OCI-M2 (cell line): ENCODE measurements around the gene CASP6.

ENCODE experiments used
- DNase-seq: peaks from one replicate; lab custom pipeline; 2025; ENCODE audit not compliant: unreplicated experiment; lab: John Stamatoyannopoulos, UW

CASP6 gene

GRCh38 chr4:109673303-109673702, 29.9 kb downstream of the CASP6 start:
- no peak for DNase-seq

GRCh38 chr4:109672169-109672930, 30.9 kb downstream of the CASP6 start:
- no peak for DNase-seq

- no peak for DNase-seq
Observed at GRCh38 chr4:109671350-109671749, 31.9 kb downstream of the CASP6 start.

- DNase-seq = no peak
Observed at GRCh38 chr4:109665783-109666485, 37.3 kb downstream of the CASP6 start.

- no peak for DNase-seq
Observed at GRCh38 chr4:109662771-109663170, 40.5 kb downstream of the CASP6 start.

GRCh38 chr4:109662116-109662515, 41.1 kb downstream of the CASP6 start:
- DNase-seq = no peak

- DNase-seq = no peak
Observed at GRCh38 chr4:109658871-109659410, 44.3 kb downstream of the CASP6 start.

- DNase-seq = no peak
Observed at GRCh38 chr4:109657854-109658418, 45.3 kb downstream of the CASP6 start.

GRCh38 chr4:109655396-109655795, 47.8 kb downstream of the CASP6 start:
- no peak for DNase-seq

- DNase-seq = no peak
Observed at GRCh38 chr4:109649872-109650271, 53.4 kb downstream of the CASP6 start.

- no peak for DNase-seq
Observed at GRCh38 chr4:109648997-109649575, 54.2 kb downstream of the CASP6 start.

- DNase-seq = no peak
Observed at GRCh38 chr4:109648266-109648996, 54.8 kb downstream of the CASP6 start.

- no peak for DNase-seq
Observed at GRCh38 chr4:109645874-109646710, 57.2 kb downstream of the CASP6 start.

- no peak for DNase-seq
Observed at GRCh38 chr4:109640644-109641043, 62.6 kb downstream of the CASP6 start.
